Ammon's horn (tissue), 1 donor: ENCODE data around the gene HEXA.

Experiments used
- DNase-seq: peaks from one replicate; pipeline ENCODE4 v3.0.0-alpha.2; 2016; ENCODE audit warnings: low spot score

Gene HEXA

GRCh38 chr15:72319360-72319984 is 56.3 kb downstream of the HEXA start:
- peak; percentile 60 for DNase-seq

- DNase-seq: no peak
These were observed 57.3 kb downstream of the HEXA start for GRCh38 chr15:72318408-72318942.

DNA sequence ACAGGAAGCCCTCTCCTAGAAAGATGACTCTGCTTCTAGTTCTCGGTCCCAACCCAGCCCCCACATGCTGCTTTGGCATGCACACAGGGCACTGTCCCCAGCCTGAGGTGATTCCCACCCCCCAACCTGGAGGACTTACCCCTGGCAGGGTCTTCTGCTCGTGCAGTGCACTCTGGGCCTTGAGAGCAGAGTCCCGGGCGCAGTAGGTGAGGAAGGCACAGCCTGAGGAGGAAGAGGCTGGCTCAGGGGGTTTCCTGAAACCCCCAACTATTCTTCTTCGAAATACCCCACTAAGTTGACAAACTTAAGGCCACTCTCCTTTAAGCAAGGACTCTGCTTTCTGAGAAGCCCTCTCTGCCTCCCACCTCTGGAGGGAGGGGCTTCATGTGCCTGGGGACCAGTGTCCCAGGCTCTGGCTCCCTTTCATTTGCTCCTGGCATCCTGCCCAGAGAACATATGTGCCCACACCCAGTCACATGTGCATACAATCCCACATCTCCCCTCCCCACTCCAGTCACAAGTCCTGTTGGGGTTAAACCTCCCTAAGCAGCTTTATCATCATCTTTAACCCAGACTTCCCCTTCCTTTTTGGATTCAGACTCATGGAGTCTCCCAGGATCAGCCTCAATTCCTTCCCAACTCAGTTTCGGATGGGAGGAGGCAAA is 60.0 kb downstream of the HEXA start:
- DNase-seq: no peak

DNA sequence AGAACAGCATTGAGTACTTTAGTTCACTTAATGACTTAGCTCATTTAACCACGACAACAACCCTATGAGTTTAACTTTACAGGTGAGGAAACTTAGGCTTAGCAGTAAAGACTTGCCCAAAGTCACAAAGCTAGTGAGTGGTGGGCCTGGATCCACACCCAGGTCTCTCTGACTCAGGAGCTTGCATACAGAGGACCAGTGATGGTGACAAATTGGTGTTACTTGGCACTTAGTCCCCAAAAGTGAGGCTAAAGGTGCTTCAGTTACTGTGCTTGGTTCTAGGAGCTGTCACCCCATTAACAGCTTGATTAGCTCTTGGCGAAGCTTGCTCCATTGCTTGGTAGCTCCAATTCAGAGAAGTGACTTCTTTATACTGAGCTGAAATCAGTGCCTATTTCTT is 61.9 kb downstream of the HEXA start:
- DNase-seq: no peak

DNA sequence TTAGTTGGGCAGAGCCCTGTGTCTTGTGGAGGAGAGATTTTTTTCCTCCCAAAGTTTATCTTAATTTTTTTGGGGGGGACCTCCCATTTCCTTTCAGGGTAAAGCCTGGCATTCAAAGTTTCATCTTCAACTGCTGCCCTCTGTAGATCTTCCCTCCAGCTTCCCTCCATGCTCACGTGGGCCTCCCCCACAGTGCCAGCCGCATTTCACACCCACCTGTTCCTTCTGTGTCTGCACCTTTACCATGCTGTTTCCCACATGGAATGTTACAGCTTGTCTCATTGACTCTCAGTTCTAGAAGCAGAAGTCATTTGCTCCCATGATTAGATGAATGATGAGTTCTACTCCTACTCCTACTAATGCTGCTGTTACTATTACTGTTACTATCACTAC is 62.4 kb downstream of the HEXA start:
- no peak for DNase-seq

GRCh38 chr15:72312605-72313447 is 63.0 kb downstream of the HEXA start:
- DNase-seq: peak; percentile 84

- peak; percentile 69 for DNase-seq
These were observed 68.8 kb downstream of the HEXA start for GRCh38 chr15:72307026-72307425.

DNA sequence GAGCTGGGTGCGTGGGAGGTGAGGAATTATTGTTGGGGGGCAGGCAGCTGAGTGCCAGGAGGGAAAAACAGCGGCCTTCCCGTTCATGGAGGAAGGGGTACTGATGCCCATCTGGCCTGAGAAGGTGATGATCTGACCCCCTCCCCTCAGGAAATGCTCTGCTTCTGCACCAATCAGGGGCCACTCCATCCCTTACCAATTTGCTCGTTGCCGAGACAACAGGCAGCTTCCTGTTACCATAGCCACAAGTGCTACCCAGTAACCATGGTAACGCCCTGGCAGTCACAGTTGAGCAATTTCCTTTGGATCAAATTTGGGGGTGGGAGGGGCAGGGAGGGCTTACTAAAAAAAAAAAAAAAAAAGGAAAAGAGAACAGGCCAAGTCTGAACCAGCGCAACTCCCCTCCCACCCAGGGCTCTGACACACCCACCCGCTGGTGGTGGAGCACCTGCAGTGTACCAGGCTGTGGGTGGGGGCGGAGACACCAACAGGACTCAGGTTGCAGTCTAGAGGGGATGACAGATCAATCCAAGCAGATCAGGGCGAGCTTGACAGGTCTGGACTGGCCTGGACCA is 69.5 kb downstream of the HEXA start:
- peak; percentile 88 for DNase-seq

DNA sequence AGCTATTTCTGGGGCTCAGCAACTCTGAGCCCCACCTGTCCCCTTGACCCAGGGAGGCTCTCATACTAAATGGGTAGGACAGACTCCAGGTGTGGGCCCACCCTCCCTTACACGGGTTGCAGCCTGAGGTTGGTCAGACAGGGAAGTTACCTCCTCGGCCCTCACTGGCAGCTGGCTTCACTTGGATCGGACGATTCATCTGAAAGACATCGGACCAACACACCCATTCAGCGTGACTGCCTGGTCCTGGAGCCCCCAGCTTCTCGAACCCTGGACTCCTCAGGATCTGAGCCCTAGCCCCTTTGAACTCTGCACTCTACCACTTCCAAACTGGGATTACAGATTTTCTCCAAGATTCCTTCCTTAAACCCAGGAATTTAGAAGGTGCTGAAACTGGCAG is 71.2 kb downstream of the HEXA start:
- no peak for DNase-seq

DNA sequence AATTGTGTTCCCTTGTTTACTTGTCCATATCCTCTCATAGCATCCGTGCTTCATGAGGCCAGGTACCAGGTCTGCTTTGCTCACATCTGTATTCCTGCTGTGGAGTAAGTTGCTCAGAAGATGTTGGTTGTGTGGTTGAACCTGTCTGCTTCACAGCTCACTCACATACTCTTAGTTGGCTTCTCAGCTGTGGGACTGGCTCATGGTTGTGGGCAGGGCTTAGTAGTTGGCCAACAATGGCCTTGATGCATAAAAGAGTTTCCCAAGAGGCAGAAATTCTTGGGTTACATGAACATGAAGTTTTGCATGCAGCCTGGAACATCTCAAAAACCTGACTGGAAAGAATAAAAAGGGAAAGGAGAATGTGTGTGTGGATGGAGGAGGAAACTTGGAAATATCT is 72.9 kb downstream of the HEXA start:
- DNase-seq: no peak
